Mucosa of descending colon (tissue), 3 donors: ENCODE measurements around the gene ARRB2. TPM values are rescaled to one million over a fixed set of nuclear protein-coding genes. Genes with fewer than 3 reads are reported as not detected.

Experiments used
- ATAC-seq: fragments of 200-7000 bp; cut with Tn5 transposase; one replicate; pipeline ENCODE4 v1.9.1; 2020; ENCODE audit warnings: mild to moderate bottlenecking, moderate library complexity
- DNase-seq, 3 donors: peaks; one replicate each; pipeline ENCODE4 v3.0.0-alpha.2; 2020
- H3K36me3 ChIP-seq: fragments of 200-600 bp; one replicate; pipeline ENCODE4 v1.8.0; 2021; ENCODE audit warnings: low read depth, mild to moderate bottlenecking
- H3K4me1 ChIP-seq: fragments of 200-600 bp; one replicate; pipeline ENCODE4 v1.8.0; 2021; ENCODE audit warnings: low read depth, mild to moderate bottlenecking
- H3K4me3 ChIP-seq: fragments of 200-600 bp; one replicate; pipeline ENCODE4 v1.8.0; 2021; ENCODE audit warnings: mild to moderate bottlenecking
- H3K9me3 ChIP-seq: fragments of 200-600 bp; one replicate; pipeline ENCODE4 v1.8.0; 2021; ENCODE audit warnings: mild to moderate bottlenecking
- intact Hi-C, 2 donors: fragments of 100-400 bp; cut with DNase I in 1 of 2; cut with micrococcal nuclease in 1 of 2; formaldehyde crosslinking; loops; one replicate each; pipeline versions ENCODE4 v1.11.0 to v1.11.1; 2022; cut with DNase I, micrococcal nuclease
- total RNA-seq, 3 donors: library from RNA; stranded (reverse); fragmentation: NEBNext Ultra II Directional in 2 of 3; extraction: Animal tissue kit (Norgen Biotek cat#: 25700) in 2 of 3; gene quantifications; one replicate each; pipeline versions ENCODE4 v1.2.1 to v1.2.4, GENCODE V29; 2021 to 2023
- TF ChIP-seq, protein P1 (sequence below): fragments of 200-600 bp; IDR thresholded peaks from one replicate; pipeline ENCODE4 v1.8.0; 2022; ENCODE audit warnings: antibody characterized with exemption, mild to moderate bottlenecking
- donor health status: DM: no; HTN: no; CAD: no; lungs with moderate emphysema.
- donor health status: DM: no; HTN: no; CAD: no.
- donor health status: DM: no; HTN: yes; CAD: no.

Gene ARRB2
- total RNA-seq, 3 donors from 2014 or later = 29.7 to 56.5 (median 49.9) TPM

DNA sequence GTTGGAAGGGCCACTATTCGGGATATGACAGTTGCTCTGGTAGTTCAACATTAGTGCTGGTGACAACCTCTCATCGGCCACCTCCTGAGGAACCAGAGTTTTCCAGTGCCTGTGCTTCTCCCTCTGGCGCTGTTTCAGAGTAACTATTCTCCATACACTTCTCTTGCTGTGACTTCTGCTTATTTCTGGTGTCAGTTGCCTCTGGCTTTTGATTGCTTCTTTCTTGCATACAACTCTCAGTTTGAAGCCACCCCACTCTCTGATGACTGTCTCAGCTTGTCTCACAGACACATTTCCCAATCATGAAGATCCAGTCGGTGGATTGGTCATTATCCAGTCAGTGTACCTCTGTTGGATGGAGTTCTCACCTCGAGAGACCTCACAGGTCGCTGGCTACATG, 57.9 kb downstream of the ARRB2 start:
- H3K4me1 ChIP-seq = peaks cover 11% of the 10 kb centered on the region
- DNase-seq (no peak), ATAC-seq (no peak)
- TF ChIP-seq, protein P1, sequence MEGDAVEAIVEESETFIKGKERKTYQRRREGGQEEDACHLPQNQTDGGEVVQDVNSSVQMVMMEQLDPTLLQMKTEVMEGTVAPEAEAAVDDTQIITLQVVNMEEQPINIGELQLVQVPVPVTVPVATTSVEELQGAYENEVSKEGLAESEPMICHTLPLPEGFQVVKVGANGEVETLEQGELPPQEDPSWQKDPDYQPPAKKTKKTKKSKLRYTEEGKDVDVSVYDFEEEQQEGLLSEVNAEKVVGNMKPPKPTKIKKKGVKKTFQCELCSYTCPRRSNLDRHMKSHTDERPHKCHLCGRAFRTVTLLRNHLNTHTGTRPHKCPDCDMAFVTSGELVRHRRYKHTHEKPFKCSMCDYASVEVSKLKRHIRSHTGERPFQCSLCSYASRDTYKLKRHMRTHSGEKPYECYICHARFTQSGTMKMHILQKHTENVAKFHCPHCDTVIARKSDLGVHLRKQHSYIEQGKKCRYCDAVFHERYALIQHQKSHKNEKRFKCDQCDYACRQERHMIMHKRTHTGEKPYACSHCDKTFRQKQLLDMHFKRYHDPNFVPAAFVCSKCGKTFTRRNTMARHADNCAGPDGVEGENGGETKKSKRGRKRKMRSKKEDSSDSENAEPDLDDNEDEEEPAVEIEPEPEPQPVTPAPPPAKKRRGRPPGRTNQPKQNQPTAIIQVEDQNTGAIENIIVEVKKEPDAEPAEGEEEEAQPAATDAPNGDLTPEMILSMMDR = no peak
- H3K36me3 ChIP-seq = no peaks in the 10 kb centered on the region
- intact Hi-C loops = no loop called here
- H3K4me3 ChIP-seq = no peak overlapping the region
- no peaks in the 10 kb centered on the region for H3K9me3 ChIP-seq

DNA sequence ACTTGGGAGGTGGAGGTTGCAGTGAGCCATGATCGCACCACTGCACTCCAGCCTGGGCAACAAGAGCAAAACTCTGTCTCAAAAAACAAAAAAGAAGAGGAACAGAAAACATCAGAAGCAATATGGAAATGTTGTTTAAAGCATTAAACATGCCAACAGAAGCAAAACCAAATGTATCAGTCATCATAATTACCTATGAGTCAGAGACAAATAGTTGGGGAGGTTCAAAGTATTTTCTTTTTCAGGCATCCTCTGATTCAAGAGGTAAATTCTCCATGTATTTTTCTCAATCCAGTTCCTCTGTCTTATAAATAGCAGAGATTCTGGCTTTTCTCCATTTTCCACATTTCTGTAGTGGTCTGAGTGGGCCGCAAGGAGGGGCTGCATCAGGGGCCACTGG, 59.2 kb downstream of the ARRB2 start:
- Histone ChIP-seq H3K4me1 (peaks cover 11% of the 10 kb centered on the region), H3K4me3 (no peak overlapping the region), H3K9me3 (no peaks in the 10 kb centered on the region), H3K36me3 (no peaks in the 10 kb centered on the region)
- ATAC-seq (no peak), DNase-seq (no peak)
- intact Hi-C loops = no loop called here
- TF ChIP-seq, protein P1 = no peak

Other genes starting within 250 kb of the ARRB2 start
- 10 to 100 TPM in 2 of 3 donors, 1 to 10 TPM in 1; 9.2 to 24.5 (median 11.0) TPM for gene SPNS2, start 211.8 kb upstream of the ARRB2 start, total RNA-seq
- 10 to 100 TPM; 32.7 to 41.4 (median 36.7) TPM for gene MYBBP1A, start 155.2 kb upstream of the ARRB2 start, total RNA-seq
- gene GGT6, start 150.1 kb upstream of the ARRB2 start, total RNA-seq = 100 to 1,000 TPM in 2 of 3 donors, 10 to 100 TPM in 1; 98.0 to 219 (median 189) TPM
- 1 to 10 TPM in 2 of 3 donors, under 1 TPM in 1; 0.12 to 1.5 (median 1.1) TPM for gene SMTNL2, start 126.1 kb upstream of the ARRB2 start, total RNA-seq
- 1 to 10 TPM in 1 of 3 donors, under 1 TPM in 2; 0.10 to 1.7 (median 0.23) TPM for gene ALOX15, start 69.0 kb upstream of the ARRB2 start, total RNA-seq
- gene PELP1, start 6.5 kb upstream of the ARRB2 start, total RNA-seq = 10 to 100 TPM; 30.1 to 51.2 (median 35.6) TPM
- gene MED11, start 20.8 kb downstream of the ARRB2 start, total RNA-seq = 10 to 100 TPM; 21.4 to 28.3 (median 22.2) TPM
- 1 to 10 TPM; 1.2 to 1.4 (median 1.3) TPM for gene ZMYND15, start 29.2 kb downstream of the ARRB2 start, total RNA-seq
- 10 to 100 TPM; 20.3 to 41.9 (median 30.2) TPM for gene CXCL16, start 29.3 kb downstream of the ARRB2 start, total RNA-seq
- 10 to 100 TPM in 2 of 3 donors, 1 to 10 TPM in 1; 5.0 to 20.7 (median 12.5) TPM for gene TM4SF5, start 61.3 kb downstream of the ARRB2 start, total RNA-seq
- 1 to 10 TPM in 2 of 3 donors, under 1 TPM in 1; 0.67 to 2.3 (median 2.1) TPM for gene VMO1, start 75.7 kb downstream of the ARRB2 start, total RNA-seq
- gene GLTPD2, start 78.3 kb downstream of the ARRB2 start, total RNA-seq = not detected
- gene PSMB6, start 85.5 kb downstream of the ARRB2 start, total RNA-seq = 100 to 1,000 TPM in 2 of 3 donors, 10 to 100 TPM in 1; 71.5 to 122 (median 109) TPM
- 10 to 100 TPM; 24.4 to 29.8 (median 29.2) TPM for gene PLD2, start 96.5 kb downstream of the ARRB2 start, total RNA-seq
- gene MINK1, start 122.7 kb downstream of the ARRB2 start, total RNA-seq = 100 to 1,000 TPM; 140 to 227 (median 170) TPM
- gene C17orf107, start 188.9 kb downstream of the ARRB2 start, total RNA-seq = 1 to 10 TPM in 1 of 3 donors, under 1 TPM in 2; 0.52 to 2.6 (median 0.80) TPM
- 1 to 10 TPM in 1 of 3 donors, under 1 TPM in 1, not detected in 1; 0.24 to 1.3 TPM for gene CHRNE, start 192.5 kb downstream of the ARRB2 start, total RNA-seq
- gene GP1BA, start 221.6 kb downstream of the ARRB2 start, total RNA-seq = not detected
- gene SLC25A11, start 229.4 kb downstream of the ARRB2 start, total RNA-seq = 10 to 100 TPM; 68.4 to 87.2 (median 72.8) TPM
- gene RNF167, start 229.6 kb downstream of the ARRB2 start, total RNA-seq = 100 to 1,000 TPM in 2 of 3 donors, 10 to 100 TPM in 1; 90.8 to 118 (median 114) TPM
- gene PFN1, start 237.9 kb downstream of the ARRB2 start, total RNA-seq = 100 to 1,000 TPM; 605 to 825 (median 723) TPM
- 10 to 100 TPM in 2 of 3 donors, 1 to 10 TPM in 1; 8.6 to 12.4 (median 10.1) TPM for gene ENO3, start 240.5 kb downstream of the ARRB2 start, total RNA-seq